ENCODE measurements around the gene NMNAT3. TPM values are rescaled to one million over a fixed set of nuclear protein-coding genes. Genes with fewer than 3 reads are reported as not detected.

Gene NMNAT3
- total RNA-seq, 1 experiment from 2014 or later, result 4.6 TPM

- Mint-ChIP-seq H3K36me3 (no peaks in the 10 kb centered on the region), H3K27ac (no peak overlapping the region), H3K4me3 (no peak overlapping the region), H3K9me3 (peaks cover 7% of the 10 kb centered on the region), H3K27me3 (ENCODE audit: low read depth) (no peaks in the 10 kb centered on the region; the same call in 1 of the 2 replicates), H3K4me1 (no peaks in the 10 kb centered on the region)
- ChIA-PET CTCF (no interaction called here), POLR2A (no interaction called here)
- no peak for TF ChIP-seq MXD4 (CRISPR knock-in tag; IDR thresholded peaks at IDR 0.05; ENCODE audit: borderline replicate concordance)
- TF ChIP-seq AR (CRISPR knock-in tag; IDR thresholded peaks at IDR 0.05), result no peak
- no peak for TF ChIP-seq FOXP4 (CRISPR knock-in tag; IDR thresholded peaks at IDR 0.05)
- no peak for TF ChIP-seq TCF7 (CRISPR knock-in tag; IDR thresholded peaks at IDR 0.05; ENCODE audit: low read depth)
- no peak for TF ChIP-seq CREB1 (CRISPR knock-in tag; IDR thresholded peaks at IDR 0.05)
- TF ChIP-seq E2F4 (CRISPR knock-in tag; IDR thresholded peaks at IDR 0.05; ENCODE audit: borderline replicate concordance, low read depth), result no peak
- TF ChIP-seq TEAD1 (CRISPR knock-in tag; IDR thresholded peaks at IDR 0.05), result no peak
- TF ChIP-seq ZNF671 (CRISPR knock-in tag; IDR thresholded peaks at IDR 0.05), result no peak
- TF ChIP-seq FOXP1 (CRISPR knock-in tag; IDR thresholded peaks at IDR 0.05; ENCODE audit: borderline replicate concordance), result no peak
- TF ChIP-seq E2F1 (CRISPR knock-in tag; IDR thresholded peaks at IDR 0.05), result no peak
- no peak for TF ChIP-seq MAX (CRISPR knock-in tag; IDR thresholded peaks at IDR 0.05)
- no peak for TF ChIP-seq NR1H2 (CRISPR knock-in tag; IDR thresholded peaks at IDR 0.05)
- no peak for TF ChIP-seq ATF2 (CRISPR knock-in tag; IDR thresholded peaks at IDR 0.05; ENCODE audit: borderline replicate concordance, low read depth)
- no peak for TF ChIP-seq ERG (CRISPR knock-in tag; IDR thresholded peaks at IDR 0.05)
- DNase-seq (ENCODE audit: low spot score) (no peak), ATAC-seq (no peak)
These were observed 57.3 kb downstream of the NMNAT3 start for GRCh38 chr3:139620438-139620837.

GRCh38 chr3:139619484-139619883, 58.3 kb downstream of the NMNAT3 start:
- Mint-ChIP-seq H3K27me3 (ENCODE audit: low read depth) (no peaks in the 10 kb centered on the region; the same call in 1 of the 2 replicates), H3K27ac (no peak overlapping the region), H3K36me3 (no peaks in the 10 kb centered on the region), H3K9me3 (peaks cover 7% of the 10 kb centered on the region), H3K4me3 (no peak overlapping the region), H3K4me1 (no peaks in the 10 kb centered on the region)
- CTCF ChIA-PET, result no interaction called here
- no peak for DNase-seq (ENCODE audit: low spot score)
- POLR2A ChIA-PET, result no interaction called here
- ATAC-seq, result no peak
- TF ChIP-seq CTCF (IDR thresholded peaks at IDR 0.05) (no peak), USF2 (CRISPR knock-in tag; IDR thresholded peaks at IDR 0.05) (no peak), IRF2 (CRISPR knock-in tag; IDR thresholded peaks at IDR 0.05; ENCODE audit: borderline replicate concordance, low read depth) (no peak), ZNF416 (CRISPR knock-in tag; IDR thresholded peaks at IDR 0.05) (no peak), ZSCAN18 (CRISPR knock-in tag; IDR thresholded peaks at IDR 0.05) (no peak), E2F5 (CRISPR knock-in tag; IDR thresholded peaks at IDR 0.05) (no peak)

Data from WTC11 (cell line).